GM23248 (cell line): ENCODE results near the gene SH3RF1. TPM values are rescaled to one million over a fixed set of nuclear protein-coding genes. Genes with fewer than 3 reads are reported as not detected.
A peak's percentile ranks its signal among the peaks of the same experiment; 100 is the strongest.

Source experiments
- DNase-seq: peaks from one replicate; pipeline ENCODE4 v3.0.0-alpha.2; 2015
- H2AFZ ChIP-seq: fragments of 200-600 bp; sonication (generic); 2 replicates; pipeline ENCODE4 v1.6.1; 2016; ENCODE audit warnings: antibody characterized with exemption
- H3F3A ChIP-seq: fragments of 200-600 bp; sonication (generic); 2 replicates; pipeline ENCODE4 v1.6.1; 2016; ENCODE audit warnings: mild to moderate bottlenecking, antibody characterized with exemption, mixed run types; ENCODE audit not compliant: insufficient read depth
- H3K27ac ChIP-seq: fragments of 200-600 bp; sonication (generic); 2 replicates; pipeline ENCODE4 v1.5.1; 2016; ENCODE audit warnings: mild to moderate bottlenecking
- H3K27me3 ChIP-seq: fragments of 200-600 bp; sonication (generic); replicated peaks from 2 replicates; pipeline ENCODE4 v1.6.1; 2016; ENCODE audit warnings: mild to moderate bottlenecking; ENCODE audit not compliant: insufficient read depth
- H3K36me3 ChIP-seq: fragments of 200-600 bp; sonication (generic); 2 replicates; pipeline ENCODE4 v1.6.1; 2016; ENCODE audit warnings: low read depth, mild to moderate bottlenecking
- H3K4me1 ChIP-seq: fragments of 200-600 bp; sonication (generic); 2 replicates; pipeline ENCODE4 v1.6.1; 2016; ENCODE audit warnings: mild to moderate bottlenecking; ENCODE audit not compliant: insufficient read depth
- H3K4me2 ChIP-seq: fragments of 200-600 bp; sonication (generic); one replicate; pipeline ENCODE4 v1.6.1; 2016; ENCODE audit warnings: mild to moderate bottlenecking; ENCODE audit not compliant: unreplicated experiment
- H3K4me3 ChIP-seq: fragments of 200-600 bp; sonication (generic); 2 replicates; pipeline ENCODE4 v1.5.1; 2016; ENCODE audit warnings: mild to moderate bottlenecking
- H3K79me2 ChIP-seq: fragments of 200-600 bp; sonication (generic); 2 replicates; pipeline ENCODE4 v1.6.1; 2016; ENCODE audit warnings: mild to moderate bottlenecking; ENCODE audit not compliant: insufficient read depth
- H3K9ac ChIP-seq: fragments of 200-600 bp; sonication (generic); 2 replicates; pipeline ENCODE4 v1.6.1; 2016; ENCODE audit warnings: mild to moderate bottlenecking
- H3K9me2 ChIP-seq: fragments of 200-600 bp; sonication (generic); 2 replicates; pipeline ENCODE4 v1.6.1; 2016; ENCODE audit warnings: mixed run types, mild to moderate bottlenecking, moderate library complexity; ENCODE audit not compliant: insufficient read depth
- H3K9me3 ChIP-seq: fragments of 200-600 bp; sonication (generic); one replicate; pipeline ENCODE4 v1.6.1; 2017; ENCODE audit warnings: low read depth
- H4K20me1 ChIP-seq: fragments of 200-600 bp; sonication (generic); 2 replicates; pipeline ENCODE4 v1.6.0; 2016; ENCODE audit not compliant: insufficient read depth
- EZH2 ChIP-seq: fragments of 200-600 bp; sonication (generic); IDR thresholded peaks from 2 replicates; pipeline ENCODE4 v1.6.1; 2018; ENCODE audit warnings: antibody characterized with exemption, mild to moderate bottlenecking; ENCODE audit not compliant: insufficient read depth, poor library complexity, severe bottlenecking
- EZH2phosphoT487 ChIP-seq: fragments of 200-600 bp; sonication (generic); IDR thresholded peaks from 2 replicates; pipeline ENCODE4 v1.6.1; 2018; ENCODE audit warnings: antibody characterized with exemption, moderate library complexity, mild to moderate bottlenecking, low read depth; ENCODE audit not compliant: insufficient read depth
- WGBS, 2 experiments: methylation state at CpG; one replicate each; pipeline ENCODE4 v1.1.6; 2015 to 2017; ENCODE audit warnings: low lambda C conversion rate in 2 of 2, low coverage in 1 of 2; ENCODE audit errors: missing lambda C conversion rate in 2 of 2; 5-methylcytosine and 5-hydroxymethylcytosine counted together
- in situ Hi-C: fragments of 300-500 bp; cut with MboI; formaldehyde crosslinking; loops from 2 replicates; pipeline ENCODE4 v1.15.0; 2020
- polyA plus RNA-seq: library from polyadenylated mRNA; unstranded; fragments of >200 nt; fragmentation: Nextera tagmentation; extraction: Ambion mirVana; gene quantifications from 2 replicates; pipeline ENCODE4 v1.2.1, GENCODE V29; 2016
- total RNA-seq: library from RNA; depleted of rRNA; stranded (reverse); fragments of >200 nt; shearing (Covaris generic); gene quantifications from 2 replicates; pipeline ENCODE4 v1.2.3, GENCODE V29; 2014

The SH3RF1 gene
- total and polyA plus RNA-seq, 2 experiments from 2014 or later: 28.3 to 55.5 TPM

DNA sequence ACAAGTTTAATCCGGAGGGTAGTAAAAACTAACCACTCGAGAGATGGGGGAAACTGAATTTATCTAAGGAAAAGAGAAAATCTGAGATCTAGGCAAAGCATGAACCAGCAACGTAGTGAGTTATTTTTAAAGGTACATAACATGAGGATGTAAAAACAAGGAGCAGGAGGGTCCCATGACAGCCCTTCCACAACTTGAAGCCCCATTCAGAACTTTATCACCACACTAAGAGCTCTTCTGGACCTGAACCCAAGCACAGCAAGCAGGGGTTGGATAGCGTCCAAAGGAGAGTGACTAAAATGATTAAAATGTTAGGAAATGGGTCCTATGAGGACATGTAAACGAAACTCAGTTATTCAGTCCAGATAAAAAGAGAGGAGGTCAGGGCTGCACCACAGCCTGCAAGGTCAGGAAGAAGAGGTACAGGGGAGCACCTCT, 16.2 kb downstream of the SH3RF1 start:
- 34 to 36% methylated on average over 5 of the region's 5 CpGs for WGBS, 2 experiments
- H3K27ac ChIP-seq: peak overlapping the region; percentile 70
- peak overlapping the region; percentile 87 for H3K4me2 ChIP-seq
- H3K79me2 ChIP-seq: peaks cover 99% of the 10 kb centered on the region
- DNase-seq: peak; percentile 85
- peak overlapping the region; percentile 53 for H3K4me3 ChIP-seq
- H3K9me3 ChIP-seq: no peaks in the 10 kb centered on the region
- peak overlapping the region; percentile 42 for H3K9ac ChIP-seq
- peaks cover 79% of the 10 kb centered on the region for H3F3A ChIP-seq
- in situ Hi-C loops: no loop called here
- no peak for TF ChIP-seq EZH2
- TF ChIP-seq EZH2phosphoT487: no peak
- H2AFZ ChIP-seq: no peak overlapping the region
- no peaks in the 10 kb centered on the region for H3K27me3 ChIP-seq
- H3K4me1 ChIP-seq: peaks cover 94% of the 10 kb centered on the region
- H3K9me2 ChIP-seq: no peaks in the 10 kb centered on the region
- H3K36me3 ChIP-seq: no peaks in the 10 kb centered on the region
- peaks cover 50% of the 10 kb centered on the region; the same call in 1 of the 2 replicates for H4K20me1 ChIP-seq

DNA sequence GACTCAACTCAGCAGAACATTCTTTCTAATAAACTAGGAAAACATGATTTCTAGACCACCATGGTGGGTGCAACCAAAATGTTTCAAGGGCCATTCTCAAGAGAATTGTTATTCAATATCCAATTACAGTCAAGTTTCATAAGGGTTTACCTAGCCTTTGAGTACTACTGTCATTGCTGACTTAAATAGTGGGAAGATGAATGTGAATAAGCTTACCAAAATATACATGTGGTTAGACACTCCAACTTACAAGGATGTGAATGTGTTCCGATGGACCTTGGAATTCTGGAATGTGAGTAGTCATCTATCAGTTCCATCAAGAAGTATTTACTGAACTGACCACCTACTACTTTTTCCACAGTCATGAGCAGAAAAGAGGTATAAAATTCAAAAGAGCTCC, 16.9 kb downstream of the SH3RF1 start:
- Histone ChIP-seq H3K9ac (peak overlapping the region; percentile 42), H3K27me3 (no peaks in the 10 kb centered on the region), H3K4me1 (peaks cover 95% of the 10 kb centered on the region), H2AFZ (no peak overlapping the region), H3K36me3 (no peaks in the 10 kb centered on the region), H3K79me2 (peaks cover 99% of the 10 kb centered on the region), H3F3A (peaks cover 83% of the 10 kb centered on the region), H3K9me3 (no peaks in the 10 kb centered on the region), H3K27ac (peak overlapping the region; percentile 70), H4K20me1 (peaks cover 52% of the 10 kb centered on the region; the same call in 1 of the 2 replicates), H3K4me3 (peak overlapping the region; percentile 53), H3K4me2 (peak overlapping the region; percentile 87), H3K9me2 (no peaks in the 10 kb centered on the region)
- in situ Hi-C loops: no loop called here
- DNase-seq: peak; percentile 75
- 0% methylated on average over 1 of the region's 1 CpG for WGBS, 2 experiments
- TF ChIP-seq EZH2phosphoT487 (peak; percentile 98), EZH2 (no peak)

DNA sequence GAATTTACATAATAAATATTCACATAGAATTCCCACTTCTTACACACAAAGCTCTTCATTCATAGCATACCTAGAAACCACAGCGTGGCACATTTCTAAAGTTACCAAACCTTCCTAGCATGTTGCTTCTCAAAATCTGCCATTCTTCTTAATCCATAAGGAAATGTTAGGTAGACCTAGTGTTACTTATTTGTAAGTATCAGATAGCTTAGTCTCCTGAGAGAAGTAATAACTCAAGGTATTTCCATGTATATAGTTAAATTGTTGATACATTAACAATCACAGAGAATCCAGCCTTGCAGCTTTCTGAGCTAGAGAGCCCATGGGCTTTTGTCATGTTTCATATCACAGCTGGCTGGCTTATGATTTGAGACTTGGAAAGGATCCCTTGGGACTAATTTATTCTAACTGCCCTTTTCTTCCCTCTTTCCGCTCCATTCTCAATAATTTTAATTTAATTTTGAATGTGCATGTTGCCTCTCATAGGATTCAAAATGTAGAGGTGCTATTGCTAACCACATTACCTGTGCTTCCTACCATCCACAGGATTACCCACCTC, 17.6 kb downstream of the SH3RF1 start:
- H3K4me2 ChIP-seq: peak overlapping the region; percentile 87
- H2AFZ ChIP-seq: no peak overlapping the region
- peaks cover 92% of the 10 kb centered on the region for H3K4me1 ChIP-seq
- TF ChIP-seq EZH2phosphoT487: no peak
- no peak for TF ChIP-seq EZH2
- H3K9ac ChIP-seq: no peak overlapping the region
- H3K9me2 ChIP-seq: no peaks in the 10 kb centered on the region
- H3K79me2 ChIP-seq: peaks cover 99% of the 10 kb centered on the region
- no peaks in the 10 kb centered on the region for H3K27me3 ChIP-seq
- no peaks in the 10 kb centered on the region for H3K36me3 ChIP-seq
- WGBS, 2 experiments: 99 to 100% methylated on average over 2 of the region's 2 CpGs
- peaks cover 56% of the 10 kb centered on the region; the same call in 1 of the 2 replicates for H4K20me1 ChIP-seq
- H3K9me3 ChIP-seq: no peaks in the 10 kb centered on the region
- peak overlapping the region; percentile 70 for H3K27ac ChIP-seq
- DNase-seq: no peak
- H3K4me3 ChIP-seq: peak overlapping the region; percentile 53
- in situ Hi-C loops: no loop called here
- peaks cover 89% of the 10 kb centered on the region for H3F3A ChIP-seq

DNA sequence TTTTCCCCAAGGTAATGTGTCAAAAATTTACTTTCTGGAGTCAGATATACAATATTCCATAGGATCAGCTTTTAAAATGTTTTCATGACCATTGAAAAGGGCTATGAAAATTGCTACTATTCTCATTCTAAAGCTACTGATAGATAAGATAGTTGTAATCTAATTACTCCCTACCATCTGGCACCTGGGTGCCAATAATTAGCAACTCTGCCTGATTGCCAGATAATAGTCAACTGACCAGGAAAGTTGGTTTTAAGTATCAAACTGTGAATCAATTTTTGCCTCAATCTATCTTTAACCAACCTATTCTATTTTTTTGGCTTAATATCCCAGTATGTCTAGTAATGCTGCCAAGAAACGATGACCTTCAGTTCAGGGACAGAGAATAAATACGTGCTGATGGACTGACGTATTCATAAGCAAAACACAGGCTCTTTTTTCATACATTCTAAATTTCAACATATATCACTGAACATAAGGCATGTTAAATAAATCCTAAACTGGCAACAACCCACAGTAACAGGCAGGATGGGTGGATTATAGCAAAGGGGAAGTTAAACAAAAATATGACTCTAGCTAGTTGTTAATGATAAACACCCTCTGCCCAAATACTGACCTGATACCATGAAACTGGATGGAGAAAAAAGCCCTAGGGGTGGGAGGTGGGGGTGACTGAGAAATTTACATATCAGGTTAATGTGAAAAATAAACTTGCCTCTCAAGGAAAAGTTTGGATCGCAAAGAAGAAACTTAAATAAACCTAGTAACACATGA, 18.2 kb downstream of the SH3RF1 start:
- Histone ChIP-seq H2AFZ (no peak overlapping the region), H3K4me2 (peak overlapping the region; percentile 87), H3K36me3 (no peaks in the 10 kb centered on the region), H3F3A (peaks cover 84% of the 10 kb centered on the region), H3K9me2 (no peaks in the 10 kb centered on the region), H3K79me2 (peaks cover 99% of the 10 kb centered on the region), H3K9ac (no peak overlapping the region), H3K9me3 (no peaks in the 10 kb centered on the region), H3K27ac (no peak overlapping the region), H3K27me3 (no peaks in the 10 kb centered on the region), H3K4me1 (peaks cover 86% of the 10 kb centered on the region), H4K20me1 (peaks cover 51% of the 10 kb centered on the region; the same call in 1 of the 2 replicates), H3K4me3 (no peak overlapping the region)
- no peak for DNase-seq
- in situ Hi-C loops: no loop called here
- TF ChIP-seq EZH2phosphoT487 (no peak), EZH2 (no peak)
- 90 to 92% methylated on average over 4 of the region's 4 CpGs for WGBS, 2 experiments
